Spleen (tissue), 7 donors: ENCODE results near the gene TTLL1.

Experiments
- CTCF ChIP-seq, 11 experiments: fragments of 200-600 bp in 7 of 11; fragments of 450-650 bp in 4 of 11; sonication (generic) in 4 of 11; IDR thresholded peaks in 8 of 11; conservative IDR thresholded peaks in 3 of 11; 1 replicate in 7 of 11; 2 replicates in 4 of 11; pipeline versions ENCODE4 v1.4.0 to v1.8.0; 2016 to 2021; ENCODE audit warnings: antibody characterized with exemption in 11 of 11, inconsistent platforms in 4 of 11, mild to moderate bottlenecking in 1 of 11
- POLR2A ChIP-seq, 3 donors: fragments of 450-650 bp; IDR thresholded peaks; one replicate each; pipeline ENCODE4 v1.5.1; 2017; ENCODE audit warnings: antibody characterized with exemption in 3 of 3, mild to moderate bottlenecking in 1 of 3
- donor health status: DM: no; HTN: no; CAD: no; lungs with moderate emphysema.
- donor health status: DM: no; HTN: no; CAD: no.
- donor health status: DM: no; HTN: no; CAD: no.

DNA sequence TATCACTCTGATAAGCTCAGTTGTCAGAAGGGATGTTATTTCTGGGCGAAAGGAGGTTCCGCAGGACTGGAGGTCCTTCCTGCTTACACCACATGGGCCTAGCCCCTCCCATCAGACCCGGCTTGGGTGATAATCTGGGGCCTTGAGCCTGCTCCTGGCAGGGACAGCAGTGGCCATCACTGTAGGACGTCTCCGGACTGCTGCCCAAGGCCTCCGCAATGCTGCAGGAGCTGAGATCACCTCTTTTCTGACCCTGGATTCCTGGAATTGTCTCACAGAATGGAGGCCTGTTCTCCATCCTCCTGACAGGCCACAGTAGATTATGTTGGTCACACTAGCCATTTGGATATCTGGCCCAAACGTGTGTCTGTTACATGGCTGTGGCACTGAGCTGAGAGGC lies 12.1 kb upstream of the TTLL1 start:
- TF ChIP-seq CTCF (IDR thresholded peaks at IDR 0.05 in 8 of 11, conservative IDR thresholded peaks at IDR 0.05 in 3 of 11) (no peak), POLR2A (IDR thresholded peaks at IDR 0.05) (no peak)
